MG63 (cell line): ENCODE results near the gene DUOX1. TPM values are rescaled to one million over a fixed set of nuclear protein-coding genes. Genes with fewer than 3 reads are reported as not detected.
"Not testable (repeated sequence)": the region's sequence is repeated elsewhere in the genome, so short reads cannot be mapped to it uniquely, and the experiment has no call there.

Source experiments
- DNase-seq: peaks from one replicate; pipeline ENCODE4 v3.0.0-alpha.2; 2020
- H3K27me3 ChIP-seq: fragments of 250-450 bp; sonication (Bioruptor Pico); 2 replicates; pipeline ENCODE4 v1.5.1; 2020; ENCODE audit warnings: mild to moderate bottlenecking, moderate library complexity
- H3K36me3 ChIP-seq: fragments of 250-450 bp; sonication (Bioruptor Pico); 2 replicates; pipeline ENCODE4 v1.5.1; 2020; ENCODE audit warnings: mild to moderate bottlenecking, moderate library complexity
- H3K4me3 ChIP-seq: fragments of 250-450 bp; sonication (Bioruptor Pico); 2 replicates; pipeline ENCODE4 v1.5.1; 2020; ENCODE audit warnings: mild to moderate bottlenecking, moderate library complexity
- H3K9me3 ChIP-seq: fragments of 250-450 bp; sonication (Bioruptor Pico); 2 replicates; pipeline ENCODE4 v1.5.1; 2020; ENCODE audit warnings: mild to moderate bottlenecking, moderate library complexity
- total RNA-seq: library from RNA; depleted of rRNA; stranded (reverse); fragments of >200 nt; shearing (Covaris generic); gene quantifications from 2 replicates; pipeline ENCODE4 v1.2.3, GENCODE V29; 2014; ENCODE audit warnings: low replicate concordance; rRNA removed

The DUOX1 gene
- total RNA-seq = not detected in 2 replicates

- Histone ChIP-seq H3K36me3 (no peaks in the 10 kb centered on the region), H3K4me3 (no peak within 1 kb of the TSS), H3K27me3 (peaks cover 2% of the 10 kb centered on the region; the same call in 1 of the 2 replicates), H3K9me3 (no peaks in the 10 kb centered on the region)
- DNase-seq = no peak
Measured at GRCh38 chr15:45129651-45130129, at the start of gene DUOX1, which contains the start of gene DUOXA1. Gene DUOX1 (plus strand): TSS chr15:45129994. CDS start chr15:45131967, 1,973 bp downstream. Gene DUOXA1 (minus strand): TSS chr15:45129879. CDS start chr15:45123014, 6,865 bp downstream.

- DNase-seq, H3K4me3 ChIP-seq, H3K9me3 ChIP-seq, H3K36me3 ChIP-seq, H3K27me3 ChIP-seq: not testable (repeated sequence)
Measured at GRCh38 chr15:45080593-45080992, 49.2 kb upstream of the DUOX1 start.

- DNase-seq, H3K4me3 ChIP-seq, H3K36me3 ChIP-seq, H3K27me3 ChIP-seq, H3K9me3 ChIP-seq: not testable (repeated sequence)
Measured at GRCh38 chr15:45082412-45082811, 47.4 kb upstream of the DUOX1 start.

GRCh38 chr15:45083223-45083622 lies 46.6 kb upstream of the DUOX1 start:
- Histone ChIP-seq H3K27me3 (peaks cover 5% of the 10 kb centered on the region; the same call in 1 of the 2 replicates), H3K36me3 (no peaks in the 10 kb centered on the region), H3K4me3 (no peak overlapping the region), H3K9me3 (no peaks in the 10 kb centered on the region)
- DNase-seq = no peak

GRCh38 chr15:45084163-45084562 lies 45.6 kb upstream of the DUOX1 start:
- peaks cover 5% of the 10 kb centered on the region; the same call in 1 of the 2 replicates for H3K27me3 ChIP-seq
- DNase-seq = no peak

GRCh38 chr15:45087513-45087912 lies 42.3 kb upstream of the DUOX1 start:
- no peak for DNase-seq
- H3K27me3 ChIP-seq = peaks cover 5% of the 10 kb centered on the region; the same call in 1 of the 2 replicates
- H3K36me3 ChIP-seq = no peaks in the 10 kb centered on the region
- no peaks in the 10 kb centered on the region for H3K9me3 ChIP-seq
- no peak overlapping the region for H3K4me3 ChIP-seq

More at GRCh38 chr15:45084163-45084562, 45.6 kb upstream of the DUOX1 start:
- no peaks in the 10 kb centered on the region for H3K9me3 ChIP-seq
- no peaks in the 10 kb centered on the region for H3K36me3 ChIP-seq
- no peak overlapping the region for H3K4me3 ChIP-seq

GRCh38 chr15:45088801-45089711 lies 40.7 kb upstream of the DUOX1 start:
- DNase-seq = no peak
- H3K4me3 ChIP-seq = no peak overlapping the region
- H3K36me3 ChIP-seq = no peaks in the 10 kb centered on the region
- no peaks in the 10 kb centered on the region for H3K9me3 ChIP-seq
- H3K27me3 ChIP-seq = peaks cover 5% of the 10 kb centered on the region; the same call in 1 of the 2 replicates

- no peak for DNase-seq
- H3K36me3 ChIP-seq = no peaks in the 10 kb centered on the region
- H3K27me3 ChIP-seq = peaks cover 5% of the 10 kb centered on the region; the same call in 1 of the 2 replicates
- H3K9me3 ChIP-seq = no peaks in the 10 kb centered on the region
- no peak overlapping the region for H3K4me3 ChIP-seq
Measured at GRCh38 chr15:45089712-45090373, 40.0 kb upstream of the DUOX1 start.

GRCh38 chr15:45091161-45091560 lies 38.6 kb upstream of the DUOX1 start:
- Histone ChIP-seq H3K9me3 (no peaks in the 10 kb centered on the region), H3K27me3 (peaks cover 5% of the 10 kb centered on the region; the same call in 1 of the 2 replicates), H3K4me3 (no peak overlapping the region), H3K36me3 (no peaks in the 10 kb centered on the region)
- peak; percentile 13 for DNase-seq

GRCh38 chr15:45091576-45091975 lies 38.2 kb upstream of the DUOX1 start:
- Histone ChIP-seq H3K9me3 (no peaks in the 10 kb centered on the region), H3K36me3 (no peaks in the 10 kb centered on the region), H3K27me3 (peaks cover 5% of the 10 kb centered on the region; the same call in 1 of the 2 replicates), H3K4me3 (no peak overlapping the region)
- DNase-seq = peak; percentile 80

GRCh38 chr15:45093013-45093412 lies 36.8 kb upstream of the DUOX1 start:
- no peak for DNase-seq
- H3K36me3 ChIP-seq = no peaks in the 10 kb centered on the region
- H3K27me3 ChIP-seq = no peaks in the 10 kb centered on the region

GRCh38 chr15:45093622-45094357 lies 36.0 kb upstream of the DUOX1 start:
- H3K9me3 ChIP-seq = no peaks in the 10 kb centered on the region
- no peaks in the 10 kb centered on the region for H3K27me3 ChIP-seq
- H3K36me3 ChIP-seq = no peaks in the 10 kb centered on the region
- DNase-seq = no peak
- H3K4me3 ChIP-seq = no peak overlapping the region

More at GRCh38 chr15:45093013-45093412, 36.8 kb upstream of the DUOX1 start:
- H3K9me3 ChIP-seq = no peaks in the 10 kb centered on the region
- H3K4me3 ChIP-seq = no peak overlapping the region

GRCh38 chr15:45094358-45094730 lies 35.5 kb upstream of the DUOX1 start:
- Histone ChIP-seq H3K9me3 (no peaks in the 10 kb centered on the region), H3K36me3 (no peaks in the 10 kb centered on the region), H3K4me3 (no peak overlapping the region), H3K27me3 (no peaks in the 10 kb centered on the region)
- no peak for DNase-seq

- no peak overlapping the region for H3K4me3 ChIP-seq
- no peak for DNase-seq
- H3K36me3 ChIP-seq = no peaks in the 10 kb centered on the region
- H3K27me3 ChIP-seq = no peaks in the 10 kb centered on the region
- no peaks in the 10 kb centered on the region for H3K9me3 ChIP-seq
Measured at GRCh38 chr15:45095661-45096060, 34.1 kb upstream of the DUOX1 start.

GRCh38 chr15:45097466-45097865 lies 32.3 kb upstream of the DUOX1 start:
- Histone ChIP-seq H3K4me3 (no peak overlapping the region), H3K27me3 (no peaks in the 10 kb centered on the region)
- DNase-seq = no peak

GRCh38 chr15:45099549-45100165 lies 30.1 kb upstream of the DUOX1 start:
- Histone ChIP-seq H3K27me3 (no peaks in the 10 kb centered on the region), H3K36me3 (no peaks in the 10 kb centered on the region), H3K4me3 (no peak overlapping the region), H3K9me3 (no peaks in the 10 kb centered on the region)
- DNase-seq = no peak

More at GRCh38 chr15:45097466-45097865, 32.3 kb upstream of the DUOX1 start:
- H3K9me3 ChIP-seq = no peaks in the 10 kb centered on the region
- H3K36me3 ChIP-seq = no peaks in the 10 kb centered on the region
